ENCODE results near the gene COPZ1.
A peak's percentile ranks its signal among the peaks of the same experiment; 100 is the strongest.

Gene COPZ1

GRCh38 chr12:54355104-54355815 lies 30.3 kb downstream of the COPZ1 start:
- TF ChIP-seq CTCF (IDR thresholded peaks at IDR 0.05; ENCODE audit: low read depth, low read length) = no peak; the same call in 1 of the 2 replicates
- no peak overlapping the region for H3K4me3 ChIP-seq (ENCODE audit: low read depth, low read length)

- H3K4me3 ChIP-seq (ENCODE audit: low read depth, low read length) = no peak overlapping the region
- TF ChIP-seq CTCF (IDR thresholded peaks at IDR 0.05; ENCODE audit: low read depth, low read length) = no peak
Observed at GRCh38 chr12:54356228-54356627, 31.3 kb downstream of the COPZ1 start.

- no peak for TF ChIP-seq CTCF (IDR thresholded peaks at IDR 0.05; ENCODE audit: low read depth, low read length)
- no peak overlapping the region for H3K4me3 ChIP-seq (ENCODE audit: low read depth, low read length)
Observed at GRCh38 chr12:54356951-54357356, 32.0 kb downstream of the COPZ1 start.

- H3K4me3 ChIP-seq (ENCODE audit: low read depth, low read length) = no peak overlapping the region
- no peak for TF ChIP-seq CTCF (IDR thresholded peaks at IDR 0.05; ENCODE audit: low read depth, low read length)
Observed at GRCh38 chr12:54357506-54358190, 32.7 kb downstream of the COPZ1 start.

GRCh38 chr12:54358191-54358944 lies 33.4 kb downstream of the COPZ1 start:
- peak overlapping the region; percentile 65 for H3K4me3 ChIP-seq (ENCODE audit: low read depth, low read length)
- TF ChIP-seq CTCF (IDR thresholded peaks at IDR 0.05; ENCODE audit: low read depth, low read length) = no peak

GRCh38 chr12:54358945-54359761 lies 34.2 kb downstream of the COPZ1 start:
- TF ChIP-seq CTCF (IDR thresholded peaks at IDR 0.05; ENCODE audit: low read depth, low read length) = no peak
- H3K4me3 ChIP-seq (ENCODE audit: low read depth, low read length) = peak overlapping the region; percentile 65
